ENCODE results near the gene TLX2. TPM values are rescaled to one million over a fixed set of nuclear protein-coding genes. Genes with fewer than 3 reads are reported as not detected.

Gene TLX2
- total and polyA plus RNA-seq, 2 of the 8 experiments (the other 6 are each of a cell fraction or from before 2014, with no cell fraction given), result 0.06 to 0.17 TPM

DNA sequence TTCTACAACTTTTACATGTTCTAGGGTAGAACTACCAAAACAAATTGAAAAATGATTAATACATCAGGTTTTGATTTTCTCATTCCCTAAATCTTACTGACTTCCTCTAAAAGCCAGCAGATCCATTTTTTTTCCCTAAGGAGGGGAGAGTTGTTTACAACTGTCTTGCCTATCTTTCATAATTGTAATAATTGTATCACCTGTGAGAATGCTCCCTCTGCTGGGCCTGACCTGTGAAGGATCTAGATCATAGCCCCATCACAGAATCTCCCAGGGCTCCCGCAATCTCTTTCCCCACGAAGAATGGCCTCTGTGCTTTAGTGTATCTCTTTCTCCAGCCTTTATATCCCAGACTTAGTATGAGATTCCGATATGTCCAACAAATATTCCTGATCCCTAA, 30.4 kb downstream of the TLX2 start:
- H2AK5ac ChIP-seq (ENCODE audit: low read depth, low read length), result no peak overlapping the region
- H3K79me2 ChIP-seq (ENCODE audit: control insufficient read depth in 1 of 2, insufficient read depth in 2 of 2, low read length in 2 of 2), result no peaks in the 10 kb centered on the region
- no peak overlapping the region for H2BK5ac ChIP-seq (ENCODE audit: low read depth, low read length)
- no peak overlapping the region for H4K8ac ChIP-seq (ENCODE audit: extremely low read depth, insufficient read depth, low read length)
- no peak overlapping the region for H4K5ac ChIP-seq (ENCODE audit: insufficient read length, low read depth, low read length)
- no peak overlapping the region for H2BK12ac ChIP-seq (ENCODE audit: low read depth, low read length)
- H4K20me1 ChIP-seq (replicated peaks in 1 of 2; ENCODE audit: control insufficient read depth in 1 of 2, insufficient read depth in 2 of 2, low read length in 2 of 2), result peaks cover 3 to 4% of the 10 kb centered on the region in 2 experiments
- no peak overlapping the region for H3K14ac ChIP-seq (ENCODE audit: insufficient read length)
- H3K9me3 ChIP-seq (ENCODE audit: insufficient read depth in 2 of 2, low read depth in 1 of 2, low read length in 1 of 2), result no peaks in the 10 kb centered on the region
- no peak overlapping the region for H3K18ac ChIP-seq (ENCODE audit: extremely low read depth, low read length)
- no peak overlapping the region for H3K4me2 ChIP-seq (ENCODE audit: insufficient read depth in 1 of 2, low read depth in 2 of 2, low read length in 2 of 2)
- 75% methylated on average over 3 of the region's 3 CpGs; no CpG with 5 or more reads in 1 of the 2 experiments for WGBS, 2 experiments (ENCODE audit: extremely low coverage in 1 of 2, insufficient coverage in 1 of 2, insufficient read length in 1 of 2, insufficient replicate concordance in 2 of 2, low coverage in 1 of 2, low lambda C conversion rate in 2 of 2, missing lambda C conversion rate in 1 of 2)
- no peak overlapping the region for H2BK120ac ChIP-seq (replicated peaks; ENCODE audit: low read depth, low read length)
- H3K4me1 ChIP-seq (replicated peaks in 1 of 4; ENCODE audit: control insufficient read depth in 3 of 4, insufficient read depth in 4 of 4, low read length in 3 of 4), result peaks cover 0 to 6% (median 2%) of the 10 kb centered on the region in 4 experiments; a peak in 4 of 7 replicates
- ChIA-PET CTCF (ENCODE audit: partially characterized antibody) (interaction anchor here (0.6 to 1.6 kb wide), 6 partner anchors 11 to 815 kb away, joined by 3 to 7 read pairs (median 3); no protein-coding TSS in a partner anchor), POLR2A (ENCODE audit: partially characterized antibody) (interaction anchor here (5.2 kb wide), 1 partner anchor 14 kb away, joined by 39 read pairs; the partner anchor contains the start of genes AUP1 and HTRA2)
- H3K27ac ChIP-seq (ENCODE audit: low read depth, low read length), result no peak overlapping the region
- no peaks in the 10 kb centered on the region for H3K79me1 ChIP-seq (ENCODE audit: low read depth, low read length)
- FAIRE-seq, result no peak
- no peak overlapping the region for H2AFZ ChIP-seq (ENCODE audit: low read length)
- H3K23me2 ChIP-seq (ENCODE audit: low read depth, low read length), result peaks cover 9% of the 10 kb centered on the region
- no peak for DNase-seq (ENCODE audit: low read depth in 1 of 2, low spot score in 2 of 2)
- no peak overlapping the region for H3K4ac ChIP-seq (replicated peaks; ENCODE audit: insufficient read length, low read depth, low read length)
- H3K9ac ChIP-seq (replicated peaks in 1 of 4; ENCODE audit: extremely low read depth in 1 of 4, low read depth in 3 of 4, low read length in 3 of 4), result no peak overlapping the region
- no peak overlapping the region for H4K91ac ChIP-seq (replicated peaks; ENCODE audit: insufficient read length, low read length)
- H3K23ac ChIP-seq (ENCODE audit: insufficient read length), result no peak overlapping the region
- no peak overlapping the region for H3K56ac ChIP-seq (replicated peaks; ENCODE audit: insufficient read length, low read depth, low read length)
- no peak overlapping the region for H3K4me3 ChIP-seq (ENCODE audit: extremely low read depth in 1 of 4, insufficient read depth in 2 of 4, low read depth in 3 of 4, low read length in 4 of 4)
- H3K36me3 ChIP-seq (ENCODE audit: control insufficient read depth in 2 of 4, insufficient read depth in 4 of 4, low read length in 3 of 4), result no peaks in the 10 kb centered on the region
- H3K27me3 ChIP-seq (replicated peaks in 1 of 4; ENCODE audit: control insufficient read depth in 3 of 4, extremely low read depth in 1 of 4, insufficient read depth in 3 of 4, low read length in 3 of 4), result peaks cover 0 to 26% (median 11%) of the 10 kb centered on the region in 4 experiments; a peak in 6 of 7 replicates
- H2BK15ac ChIP-seq (ENCODE audit: low read length), result no peak overlapping the region
- H2BK20ac ChIP-seq (ENCODE audit: low read length), result no peak overlapping the region
- TF ChIP-seq KDM4A (IDR thresholded peaks at IDR 0.05; ENCODE audit: low read depth, low read length, severe bottlenecking) (no peak), RAD21 (IDR thresholded peaks at IDR 0.05 in 1 of 2, conservative IDR thresholded peaks at IDR 0.05 in 1 of 2; ENCODE audit: low read depth in 2 of 2, low read length in 2 of 2) (no peak), POLR2AphosphoS5 (IDR thresholded peaks at IDR 0.05; ENCODE audit: low read depth, low read length) (no peak), GABPA (IDR thresholded peaks at IDR 0.05; ENCODE audit: borderline replicate concordance, insufficient read depth, low read length) (no peak), NRF1 (IDR thresholded peaks at IDR 0.05; ENCODE audit: low read depth, low read length) (no peak), SRF (IDR thresholded peaks at IDR 0.05; ENCODE audit: low read depth, low read length) (no peak), TBP (IDR thresholded peaks at IDR 0.05; ENCODE audit: low read depth, low read length) (no peak)
- TF ChIP-seq, protein P1, sequence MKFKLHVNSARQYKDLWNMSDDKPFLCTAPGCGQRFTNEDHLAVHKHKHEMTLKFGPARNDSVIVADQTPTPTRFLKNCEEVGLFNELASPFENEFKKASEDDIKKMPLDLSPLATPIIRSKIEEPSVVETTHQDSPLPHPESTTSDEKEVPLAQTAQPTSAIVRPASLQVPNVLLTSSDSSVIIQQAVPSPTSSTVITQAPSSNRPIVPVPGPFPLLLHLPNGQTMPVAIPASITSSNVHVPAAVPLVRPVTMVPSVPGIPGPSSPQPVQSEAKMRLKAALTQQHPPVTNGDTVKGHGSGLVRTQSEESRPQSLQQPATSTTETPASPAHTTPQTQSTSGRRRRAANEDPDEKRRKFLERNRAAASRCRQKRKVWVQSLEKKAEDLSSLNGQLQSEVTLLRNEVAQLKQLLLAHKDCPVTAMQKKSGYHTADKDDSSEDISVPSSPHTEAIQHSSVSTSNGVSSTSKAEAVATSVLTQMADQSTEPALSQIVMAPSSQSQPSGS (IDR thresholded peaks at IDR 0.05; ENCODE audit: low read length), result no peak
- TF ChIP-seq, protein P2, sequence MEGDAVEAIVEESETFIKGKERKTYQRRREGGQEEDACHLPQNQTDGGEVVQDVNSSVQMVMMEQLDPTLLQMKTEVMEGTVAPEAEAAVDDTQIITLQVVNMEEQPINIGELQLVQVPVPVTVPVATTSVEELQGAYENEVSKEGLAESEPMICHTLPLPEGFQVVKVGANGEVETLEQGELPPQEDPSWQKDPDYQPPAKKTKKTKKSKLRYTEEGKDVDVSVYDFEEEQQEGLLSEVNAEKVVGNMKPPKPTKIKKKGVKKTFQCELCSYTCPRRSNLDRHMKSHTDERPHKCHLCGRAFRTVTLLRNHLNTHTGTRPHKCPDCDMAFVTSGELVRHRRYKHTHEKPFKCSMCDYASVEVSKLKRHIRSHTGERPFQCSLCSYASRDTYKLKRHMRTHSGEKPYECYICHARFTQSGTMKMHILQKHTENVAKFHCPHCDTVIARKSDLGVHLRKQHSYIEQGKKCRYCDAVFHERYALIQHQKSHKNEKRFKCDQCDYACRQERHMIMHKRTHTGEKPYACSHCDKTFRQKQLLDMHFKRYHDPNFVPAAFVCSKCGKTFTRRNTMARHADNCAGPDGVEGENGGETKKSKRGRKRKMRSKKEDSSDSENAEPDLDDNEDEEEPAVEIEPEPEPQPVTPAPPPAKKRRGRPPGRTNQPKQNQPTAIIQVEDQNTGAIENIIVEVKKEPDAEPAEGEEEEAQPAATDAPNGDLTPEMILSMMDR (IDR thresholded peaks at IDR 0.05; ENCODE audit: control extremely low read depth in 1 of 3, insufficient read depth in 1 of 3, low read depth in 1 of 3, low read length in 3 of 3), result no peak

Data from H1 (cell line).